HepG2 (cell line): Measurements from ENCODE around the gene SMPD2. TPM values are rescaled to one million over a fixed set of nuclear protein-coding genes. Genes with fewer than 3 reads are reported as not detected.
A peak's percentile ranks its signal among the peaks of the same experiment; 100 is the strongest.

ENCODE experiments used
- ATAC-seq: fragments of 200-7000 bp; cut with Tn5 transposase; 3 replicates; pipeline ENCODE4 v1.9.1; 2020; ENCODE audit warnings: mild to moderate bottlenecking, moderate library complexity
- BruUV-seq: library from RNA; stranded (reverse); fragments of 400-500 nt; replicated peaks from 2 replicates; lab custom pipeline; 2021; lab: Mats Ljungman, UMichigan
- CTCF ChIA-PET: fragments of 300-600 bp; formaldehyde crosslinking; extraction: SDS; loops from one replicate; lab custom pipeline; 2021; ENCODE audit warnings: low total read pairs, inconsistent platforms, low intra/inter-chr PET ratio; lab: Yijun Ruan, JAX
- POLR2A ChIA-PET: fragments of 350-600 bp; sonication (Branson Sonifier 250); formaldehyde crosslinking; loops from one replicate; lab custom pipeline; 2020; ENCODE audit warnings: antibody characterized with exemption, inconsistent platforms; lab: Yijun Ruan, JAX
- DNase-seq: peaks from one replicate; pipeline ENCODE4 v3.0.0-alpha.2; 2015; ENCODE audit warnings: low spot score
- FAIRE-seq: peaks from 3 replicates; lab custom pipeline; 2011; peaks lifted over from hg19 to GRCh38; lab: Jason Lieb, UNC
- H2AFZ ChIP-seq: one replicate; pipeline ENCODE4 v1.6.1; 2011; ENCODE audit warnings: low read length, inconsistent platforms
- H3K27ac ChIP-seq: fragments of 300-600 bp; 3 replicates; pipeline ENCODE4 v1.8.0; 2011; ENCODE audit warnings: mixed run types, mild to moderate bottlenecking, mixed read lengths, low read length, inconsistent platforms; ENCODE audit not compliant: insufficient read depth; ENCODE audit errors: extremely low read length
- H3K27me3 ChIP-seq, 2 experiments: fragments of 200-600 bp in 1 of 2; 2 replicates in 1 of 2; 3 replicates in 1 of 2; pipeline versions ENCODE4 v1.6.0 to v1.8.0; 2011; ENCODE audit warnings: low read length in 2 of 2, mild to moderate bottlenecking in 2 of 2, moderate library complexity in 2 of 2, inconsistent platforms in 1 of 2; ENCODE audit not compliant: insufficient read depth in 2 of 2, control insufficient read depth in 1 of 2
- H3K36me3 ChIP-seq, 2 experiments: fragments of 200-600 bp in 1 of 2; replicated peaks in 1 of 2; 2 replicates in 1 of 2; 3 replicates in 1 of 2; pipeline versions ENCODE4 v1.5.1 to v1.8.0; 2011; ENCODE audit warnings: low read length in 2 of 2, inconsistent platforms in 1 of 2; ENCODE audit not compliant: insufficient read depth in 2 of 2, control insufficient read depth in 1 of 2
- H3K4me1 ChIP-seq: 2 replicates; pipeline ENCODE4 v1.5.1; 2012; ENCODE audit warnings: low read length, inconsistent platforms; ENCODE audit not compliant: insufficient read depth
- H3K4me2 ChIP-seq: 2 replicates; pipeline ENCODE4 v1.6.0; 2011; ENCODE audit warnings: low read depth, low read length, inconsistent platforms
- H3K4me3 ChIP-seq, 3 experiments: fragments of 200-600 bp in 1 of 3; sonication (generic), shearing (Covaris generic) in 1 of 3; replicated peaks in 1 of 3; 2 replicates each; pipeline ENCODE4 v1.5.1; 2011 to 2016; ENCODE audit warnings: low read length in 3 of 3, inconsistent platforms in 2 of 3, low read depth in 2 of 3, mild to moderate bottlenecking in 2 of 3, control low read depth in 1 of 3, mixed read lengths in 1 of 3; ENCODE audit not compliant: insufficient read depth in 1 of 3
- H3K79me2 ChIP-seq: one replicate; pipeline ENCODE4 v1.6.1; 2011; ENCODE audit warnings: low read length, inconsistent platforms; ENCODE audit not compliant: insufficient read depth
- H3K9ac ChIP-seq: 2 replicates; pipeline ENCODE4 v1.6.0; 2011; ENCODE audit warnings: mild to moderate bottlenecking, low read depth, low read length, inconsistent platforms; ENCODE audit not compliant: insufficient read depth
- H3K9me3 ChIP-seq: 2 replicates; pipeline ENCODE4 v1.5.1; 2012; ENCODE audit warnings: mild to moderate bottlenecking, low read length
- H4K20me1 ChIP-seq: 2 replicates; pipeline ENCODE4 v1.6.0; 2011; ENCODE audit warnings: inconsistent platforms, mild to moderate bottlenecking, low read length, moderate library complexity; ENCODE audit not compliant: insufficient read depth
- ARNT ChIP-seq: fragments of 450-650 bp; IDR thresholded peaks from 2 replicates; pipeline ENCODE4 v1.6.1; 2017
- CAMTA2 ChIP-seq: sonication (generic); formaldehyde crosslinking; IDR thresholded peaks from 2 replicates; pipeline ENCODE4 v1.4.0; 2020; ENCODE audit warnings: mild to moderate bottlenecking, missing genetic modification reagents, borderline replicate concordance
- FOSL2 ChIP-seq: sonication (generic); formaldehyde crosslinking; IDR thresholded peaks from 2 replicates; pipeline ENCODE4 v1.4.0; 2020; ENCODE audit warnings: missing genetic modification reagents
- PAX8 ChIP-seq: sonication (generic); formaldehyde crosslinking; IDR thresholded peaks from 2 replicates; pipeline ENCODE4 v1.8.0; 2022; ENCODE audit warnings: mild to moderate bottlenecking, missing genetic modification reagents, borderline replicate concordance
- TBX2 ChIP-seq: sonication (generic); formaldehyde crosslinking; IDR thresholded peaks from 2 replicates; pipeline ENCODE4 v1.5.0; 2020; ENCODE audit warnings: missing genetic modification reagents, mild to moderate bottlenecking, borderline replicate concordance
- ZNF235 ChIP-seq: sonication (generic); formaldehyde crosslinking; IDR thresholded peaks from 2 replicates; pipeline ENCODE4 v1.8.1; 2023; ENCODE audit warnings: mild to moderate bottlenecking, missing genetic modification reagents, borderline replicate concordance
- ZNF253 ChIP-seq: sonication (generic); formaldehyde crosslinking; IDR thresholded peaks from 2 replicates; pipeline ENCODE4 v1.8.0; 2022; ENCODE audit warnings: mild to moderate bottlenecking, missing genetic modification reagents, borderline replicate concordance
- ZNF777 ChIP-seq: sonication (generic); formaldehyde crosslinking; IDR thresholded peaks from 2 replicates; pipeline ENCODE4 v1.4.0; 2020; ENCODE audit warnings: missing genetic modification reagents
- WGBS: methylation state at CpG from one replicate; pipeline ENCODE4 v1.1.6; 2017; ENCODE audit warnings: low lambda C conversion rate; 5-methylcytosine and 5-hydroxymethylcytosine counted together
- in situ Hi-C: cut with HindIII; loops from 2 replicates; pipeline ENCODE4 v1.10.0; 2017; ENCODE audit warnings: low pct_unique_long_range_greater_than_20kb; ENCODE audit not compliant: extremely low pct_ligation_motif_present
- intact Hi-C: fragments of 100-400 bp; cut with micrococcal nuclease; formaldehyde crosslinking; loops from one replicate; pipeline ENCODE4 v1.10.0; 2022; ENCODE audit not compliant: unreplicated experiment
- polyA plus RNA-seq, 8 experiments: library from polyadenylated mRNA; depleted of rRNA in 3 of 8; stranded (reverse) in 7 of 8; unstranded in 1 of 8; fragments of >200 nt; fragmentation: Illumina TruSeq in 4 of 8; extraction: Trizol in 4 of 8; gene quantifications; 2 replicates each; pipeline versions ENCODE4 v1.2.1 to v1.2.3, GENCODE V29; 2011 to 2016; ENCODE audit warnings: low read depth in 4 of 8, missing spikeins in 1 of 8, mixed read lengths in 1 of 8; ENCODE audit not compliant: insufficient read depth in 1 of 8
- total RNA-seq, 5 experiments: library from RNA; depleted of rRNA; stranded (reverse); fragments of >200 nt; fragmentation: Illumina TruSeq; extraction: Trizol; gene quantifications; 2 replicates each; pipeline ENCODE4 v1.2.3, GENCODE V29; 2016; ENCODE audit warnings: low read depth in 1 of 5
- TF ChIP-seq, protein P1 (sequence below): IDR thresholded peaks from 2 replicates; pipeline ENCODE4 v1.6.1; 2016

Gene SMPD2
- total and polyA plus RNA-seq, 2 of the 13 experiments (the other 11 are each of a cell fraction or from before 2014, with no cell fraction given): 5.9 to 10.6 TPM

DNA sequence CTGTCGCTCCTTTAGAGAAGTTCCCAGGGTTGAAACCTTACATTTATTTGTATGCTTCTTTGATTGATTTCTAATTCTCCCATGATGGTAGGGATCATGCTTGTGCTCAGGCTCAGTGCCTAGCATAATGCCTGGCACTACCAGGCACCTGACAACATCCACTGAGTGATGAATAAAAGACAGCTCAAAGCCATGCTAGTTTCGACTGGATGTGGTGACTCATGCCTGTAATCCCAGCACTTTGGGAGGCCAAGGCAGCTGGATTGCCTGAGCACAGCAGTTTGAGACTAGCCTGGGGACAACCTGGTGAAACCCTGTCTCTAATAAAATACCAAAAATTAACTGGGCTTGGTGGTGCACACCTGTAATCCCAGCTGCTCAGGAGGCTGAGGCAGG is 46.6 kb upstream of the SMPD2 start:
- FAIRE-seq (no peak), DNase-seq (no peak), ATAC-seq (no peak; the same call in 2 of the 3 replicates)
- in situ Hi-C loops (no loop called here), intact Hi-C loops (no loop called here)
- H3K9ac ChIP-seq: no peak overlapping the region
- ChIA-PET CTCF (no interaction called here), POLR2A (interaction anchor here (1.0 kb wide), 1 partner anchor 9 kb away, joined by 5 read pairs; no protein-coding TSS in a partner anchor)
- H3K36me3 ChIP-seq: no peaks in the 10 kb centered on the region
- 30% methylated on average over 2 of the region's 2 CpGs for WGBS
- peaks cover 1 to 2% of the 10 kb centered on the region in 2 experiments; a peak in 1 of 5 replicates for H3K27me3 ChIP-seq
- no peak overlapping the region for H3K27ac ChIP-seq
- peaks cover 6% of the 10 kb centered on the region; the same call in 1 of the 2 replicates for H3K4me1 ChIP-seq
- no peak overlapping the region for H2AFZ ChIP-seq
- H4K20me1 ChIP-seq: no peaks in the 10 kb centered on the region
- no peaks in the 10 kb centered on the region for H3K79me2 ChIP-seq
- no peak overlapping the region for H3K4me2 ChIP-seq
- BruUV-seq: no TSS peak
- TF ChIP-seq ZNF253 (CRISPR knock-in tag) (no peak), CAMTA2 (CRISPR knock-in tag) (no peak), FOSL2 (CRISPR knock-in tag) (peak; percentile 54)
- H3K9me3 ChIP-seq: no peaks in the 10 kb centered on the region
- H3K4me3 ChIP-seq: no peak overlapping the region

DNA sequence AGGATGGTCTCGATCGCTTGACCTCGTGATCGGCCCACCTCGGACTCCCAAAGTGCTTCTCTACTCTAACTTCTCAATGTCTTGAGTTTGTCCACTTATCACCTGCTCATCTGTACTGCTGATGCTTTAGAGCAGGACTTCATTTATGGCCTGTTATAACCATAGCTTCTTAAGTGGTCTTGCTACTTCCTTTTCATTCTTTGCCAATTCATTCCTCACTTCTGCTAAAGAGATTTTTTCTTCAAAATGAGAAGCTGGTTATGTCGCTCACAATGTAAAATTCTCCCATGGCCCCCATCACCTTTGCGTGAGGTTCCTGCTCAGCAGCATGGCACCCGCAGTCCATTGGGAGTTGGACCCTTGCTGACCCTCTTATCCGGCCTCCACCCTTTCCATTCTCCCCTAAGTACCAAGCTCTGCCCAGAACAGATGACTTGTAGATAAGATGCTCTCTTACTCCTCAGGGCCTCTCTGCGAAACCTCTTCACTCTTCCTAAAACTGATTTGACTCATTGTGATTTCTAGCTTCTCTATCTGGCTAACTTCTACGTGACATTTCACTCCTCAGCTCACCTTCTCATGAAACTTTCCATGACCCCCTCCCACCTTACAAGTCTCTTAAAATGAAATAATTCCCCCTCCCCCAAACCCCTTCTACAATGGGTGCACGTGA is 44.3 kb upstream of the SMPD2 start:
- Histone ChIP-seq H2AFZ (no peak overlapping the region), H3K9ac (no peak overlapping the region), H3K27ac (no peak overlapping the region), H4K20me1 (no peaks in the 10 kb centered on the region), H3K36me3 (no peaks in the 10 kb centered on the region), H3K4me2 (no peak overlapping the region), H3K79me2 (no peaks in the 10 kb centered on the region), H3K4me1 (peaks cover 5% of the 10 kb centered on the region; the same call in 1 of the 2 replicates), H3K27me3 (peaks cover 0 to 2% of the 10 kb centered on the region in 2 experiments; a peak in 1 of 5 replicates), H3K4me3 (no peak overlapping the region), H3K9me3 (no peaks in the 10 kb centered on the region)
- ChIA-PET CTCF (interaction anchor here (2.2 kb wide), 1 partner anchor 208 kb away, joined by 24 read pairs; no protein-coding TSS in a partner anchor), POLR2A (no interaction called here)
- intact Hi-C loops: no loop called here
- 76% methylated on average over 12 of the region's 12 CpGs for WGBS
- in situ Hi-C loops: no loop called here
- no peak for DNase-seq
- FAIRE-seq: no peak
- ATAC-seq: no peak
- TF ChIP-seq ZNF235 (CRISPR knock-in tag) (no peak), PAX8 (CRISPR knock-in tag) (no peak), ZNF777 (CRISPR knock-in tag) (no peak), ARNT (no peak), TBX2 (no peak)
- TF ChIP-seq, protein P1, sequence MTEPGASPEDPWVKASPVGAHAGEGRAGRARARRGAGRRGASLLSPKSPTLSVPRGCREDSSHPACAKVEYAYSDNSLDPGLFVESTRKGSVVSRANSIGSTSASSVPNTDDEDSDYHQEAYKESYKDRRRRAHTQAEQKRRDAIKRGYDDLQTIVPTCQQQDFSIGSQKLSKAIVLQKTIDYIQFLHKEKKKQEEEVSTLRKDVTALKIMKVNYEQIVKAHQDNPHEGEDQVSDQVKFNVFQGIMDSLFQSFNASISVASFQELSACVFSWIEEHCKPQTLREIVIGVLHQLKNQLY (CRISPR knock-in tag): no peak
- no TSS peak for BruUV-seq
